MCF 10A (cell line): ENCODE measurements around the gene GLDN. TPM values are rescaled to one million over a fixed set of nuclear protein-coding genes. Genes with fewer than 3 reads are reported as not detected.

ENCODE experiments used
- BruUV-seq: library from RNA; stranded (reverse); fragments of 400-500 nt; replicated peaks from 2 replicates; lab custom pipeline; 2021; lab: Mats Ljungman, UMichigan
- CTCF ChIA-PET: fragments of 300-600 bp; sonication (Branson Sonifier 250); formaldehyde crosslinking; extraction: SDS; loops from one replicate; lab custom pipeline; 2021; ENCODE audit warnings: antibody characterized with exemption, inconsistent platforms; lab: Yijun Ruan, JAX
- POLR2A ChIA-PET: fragments of 300-600, 350-650 bp; sonication (Branson Sonifier 250); formaldehyde crosslinking; extraction: SDS; loops from one replicate; lab custom pipeline; 2020; ENCODE audit warnings: antibody characterized with exemption, inconsistent platforms; lab: Yijun Ruan, JAX
- DNase-seq: peaks from one replicate; pipeline ENCODE4 v3.0.0-alpha.2; 2018; ENCODE audit not compliant: unreplicated experiment
- H3K27ac Mint-ChIP-seq: one replicate; pipeline ENCODE4 v1.8.0; 2022; ENCODE audit warnings: mild to moderate bottlenecking, low read depth, mixed read lengths; ENCODE audit not compliant: unreplicated experiment
- H3K27me3 Mint-ChIP-seq: one replicate; pipeline ENCODE4 v1.8.0; 2022; ENCODE audit warnings: mixed read lengths; ENCODE audit not compliant: insufficient read depth, unreplicated experiment
- H3K36me3 Mint-ChIP-seq: one replicate; pipeline ENCODE4 v1.8.0; 2022; ENCODE audit warnings: mild to moderate bottlenecking, moderate library complexity, mixed read lengths; ENCODE audit not compliant: insufficient read depth, unreplicated experiment
- H3K4me1 Mint-ChIP-seq: one replicate; pipeline ENCODE4 v1.8.0; 2022; ENCODE audit warnings: mixed read lengths; ENCODE audit not compliant: insufficient read depth, unreplicated experiment
- H3K4me3 Mint-ChIP-seq: one replicate; pipeline ENCODE4 v1.8.0; 2022; ENCODE audit warnings: mild to moderate bottlenecking, moderate library complexity, mixed read lengths; ENCODE audit not compliant: unreplicated experiment
- H3K9me3 Mint-ChIP-seq: one replicate; pipeline ENCODE4 v1.8.0; 2022; ENCODE audit warnings: mixed read lengths; ENCODE audit not compliant: unreplicated experiment
- intact Hi-C: fragments of 100-400 bp; cut with micrococcal nuclease; formaldehyde crosslinking; loops from 2 replicates; pipeline ENCODE4 v1.14.1; 2022
- total RNA-seq: library from RNA; stranded (reverse); gene quantifications from 2 replicates; pipeline ENCODE4 v1.2.3, GENCODE V29; 2022
- TF ChIP-seq, protein P1 (sequence below): fragments of 200-600 bp; IDR thresholded peaks from one replicate; pipeline ENCODE4 v1.8.0; 2022; ENCODE audit warnings: antibody characterized with exemption, mild to moderate bottlenecking; ENCODE audit not compliant: unreplicated experiment

Gene GLDN
- total RNA-seq, 1 experiment from 2014 or later = not detected

DNA sequence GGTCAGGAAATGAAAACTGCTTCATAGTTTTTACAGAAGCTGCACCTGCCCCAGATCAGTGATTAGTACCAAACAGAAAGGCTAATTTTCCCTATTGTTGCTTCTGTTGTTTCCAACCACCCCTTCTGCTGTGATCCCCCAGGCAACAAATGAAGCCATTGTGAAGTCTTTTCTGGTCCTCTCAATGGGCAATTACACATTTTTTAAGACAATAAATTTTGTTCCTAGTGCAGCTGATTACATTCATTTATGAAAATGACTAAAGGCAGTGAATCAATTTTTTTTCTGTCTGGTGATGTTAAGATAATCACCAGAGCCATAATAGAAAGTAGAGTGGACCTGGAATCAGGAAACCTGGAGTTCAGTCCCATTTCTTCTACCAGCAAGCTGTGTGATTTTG, 32.7 kb downstream of the GLDN start:
- Mint-ChIP-seq H3K4me3 (no peak overlapping the region), H3K27ac (no peak overlapping the region), H3K27me3 (no peaks in the 10 kb centered on the region), H3K9me3 (no peaks in the 10 kb centered on the region), H3K36me3 (no peaks in the 10 kb centered on the region), H3K4me1 (peaks cover 2% of the 10 kb centered on the region)
- no TSS peak for BruUV-seq
- intact Hi-C loops = no loop called here
- DNase-seq = no peak
- ChIA-PET CTCF (interaction anchor here (0.9 to 9.7 kb wide), 4 partner anchors 11 to 212 kb away, joined by 3 to 195 read pairs (median 32); no protein-coding TSS in a partner anchor), POLR2A (no interaction called here)
- TF ChIP-seq, protein P1, sequence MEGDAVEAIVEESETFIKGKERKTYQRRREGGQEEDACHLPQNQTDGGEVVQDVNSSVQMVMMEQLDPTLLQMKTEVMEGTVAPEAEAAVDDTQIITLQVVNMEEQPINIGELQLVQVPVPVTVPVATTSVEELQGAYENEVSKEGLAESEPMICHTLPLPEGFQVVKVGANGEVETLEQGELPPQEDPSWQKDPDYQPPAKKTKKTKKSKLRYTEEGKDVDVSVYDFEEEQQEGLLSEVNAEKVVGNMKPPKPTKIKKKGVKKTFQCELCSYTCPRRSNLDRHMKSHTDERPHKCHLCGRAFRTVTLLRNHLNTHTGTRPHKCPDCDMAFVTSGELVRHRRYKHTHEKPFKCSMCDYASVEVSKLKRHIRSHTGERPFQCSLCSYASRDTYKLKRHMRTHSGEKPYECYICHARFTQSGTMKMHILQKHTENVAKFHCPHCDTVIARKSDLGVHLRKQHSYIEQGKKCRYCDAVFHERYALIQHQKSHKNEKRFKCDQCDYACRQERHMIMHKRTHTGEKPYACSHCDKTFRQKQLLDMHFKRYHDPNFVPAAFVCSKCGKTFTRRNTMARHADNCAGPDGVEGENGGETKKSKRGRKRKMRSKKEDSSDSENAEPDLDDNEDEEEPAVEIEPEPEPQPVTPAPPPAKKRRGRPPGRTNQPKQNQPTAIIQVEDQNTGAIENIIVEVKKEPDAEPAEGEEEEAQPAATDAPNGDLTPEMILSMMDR = no peak

DNA sequence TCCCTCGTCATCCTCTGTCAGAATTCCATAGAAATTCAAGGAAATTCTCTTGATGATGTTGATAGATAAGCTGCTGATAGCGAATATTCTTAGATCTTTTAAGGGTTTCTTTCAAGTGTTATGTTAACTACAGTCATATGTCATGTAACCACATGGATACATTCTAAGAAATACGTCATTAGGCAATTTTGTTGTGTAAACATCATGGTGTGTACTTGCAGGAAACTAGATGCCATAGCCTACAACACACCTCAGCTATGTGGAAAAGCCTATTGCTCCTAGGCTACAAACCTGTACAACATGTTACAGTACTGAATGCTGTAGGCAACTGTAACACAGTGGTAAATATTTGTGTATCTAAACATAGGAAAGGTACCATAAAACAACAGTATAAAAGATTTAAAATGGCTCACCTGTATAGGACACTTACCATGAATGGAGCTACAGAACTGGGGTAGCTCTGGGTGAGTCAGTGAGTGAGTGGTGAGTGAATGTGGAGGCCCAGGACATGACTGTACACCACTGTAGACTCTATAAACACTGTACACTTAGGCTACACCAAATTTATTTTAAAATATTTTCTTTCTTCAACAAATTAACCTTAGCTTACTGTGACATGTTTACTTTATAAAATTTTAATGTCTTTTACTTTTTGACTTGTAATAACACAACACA, 34.6 kb downstream of the GLDN start:
- Mint-ChIP-seq H3K36me3 (no peaks in the 10 kb centered on the region), H3K27ac (no peak overlapping the region), H3K27me3 (no peaks in the 10 kb centered on the region), H3K9me3 (no peaks in the 10 kb centered on the region), H3K4me1 (peaks cover 3% of the 10 kb centered on the region), H3K4me3 (no peak overlapping the region)
- TF ChIP-seq, protein P1 = no peak
- intact Hi-C loops = no loop called here
- no TSS peak for BruUV-seq
- CTCF ChIA-PET = interaction anchor here (0.6 to 9.7 kb wide), 9 partner anchors 26 to 423 kb away, joined by 3 to 195 read pairs (median 3); no protein-coding TSS in a partner anchor
- DNase-seq = no peak
- POLR2A ChIA-PET = no interaction called here

DNA sequence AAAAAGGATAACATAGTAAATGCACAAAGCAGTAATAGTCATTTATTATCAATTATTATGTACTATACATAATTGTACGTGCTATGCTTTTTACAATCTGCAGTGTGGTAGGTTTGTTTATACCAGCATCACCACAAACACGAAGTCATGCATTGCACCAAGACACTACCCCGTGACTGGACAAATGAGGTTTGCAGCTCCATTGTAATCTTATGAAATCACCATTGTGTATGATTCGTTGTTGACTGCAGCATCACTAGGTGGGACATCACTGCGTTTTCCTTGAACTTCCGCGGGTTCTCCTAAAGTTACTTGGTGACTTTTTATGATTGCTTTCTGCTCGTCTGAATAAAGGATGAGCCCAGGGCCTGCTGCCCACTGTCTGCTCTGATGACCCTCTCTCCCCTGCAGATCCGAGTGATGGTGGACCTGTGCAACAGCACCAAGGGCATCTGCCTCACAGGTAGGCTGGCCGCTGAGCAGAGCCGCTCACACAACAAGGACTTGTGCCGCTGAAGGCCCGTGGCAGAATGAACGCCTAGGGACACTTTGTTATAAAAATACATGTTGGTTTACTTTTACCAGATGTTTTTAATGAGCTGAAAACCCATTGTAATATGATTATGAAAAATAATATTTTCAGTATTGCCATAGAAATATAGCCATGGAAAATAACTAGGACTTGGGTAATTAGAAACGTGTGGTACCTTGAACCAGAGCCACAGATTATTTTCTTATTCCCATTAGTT, 35.8 kb downstream of the GLDN start:
- BruUV-seq = no TSS peak
- H3K27ac Mint-ChIP-seq = no peak overlapping the region
- no peaks in the 10 kb centered on the region for H3K9me3 Mint-ChIP-seq
- no peak overlapping the region for H3K4me3 Mint-ChIP-seq
- intact Hi-C loops = no loop called here
- no peaks in the 10 kb centered on the region for H3K27me3 Mint-ChIP-seq
- TF ChIP-seq, protein P1 = no peak
- no peaks in the 10 kb centered on the region for H3K36me3 Mint-ChIP-seq
- DNase-seq = no peak
- H3K4me1 Mint-ChIP-seq = peaks cover 9% of the 10 kb centered on the region
- POLR2A ChIA-PET = no interaction called here
- CTCF ChIA-PET = interaction anchor here (0.5 to 9.7 kb wide), 8 partner anchors 25 to 424 kb away, joined by 3 to 195 read pairs (median 4); no protein-coding TSS in a partner anchor

DNA sequence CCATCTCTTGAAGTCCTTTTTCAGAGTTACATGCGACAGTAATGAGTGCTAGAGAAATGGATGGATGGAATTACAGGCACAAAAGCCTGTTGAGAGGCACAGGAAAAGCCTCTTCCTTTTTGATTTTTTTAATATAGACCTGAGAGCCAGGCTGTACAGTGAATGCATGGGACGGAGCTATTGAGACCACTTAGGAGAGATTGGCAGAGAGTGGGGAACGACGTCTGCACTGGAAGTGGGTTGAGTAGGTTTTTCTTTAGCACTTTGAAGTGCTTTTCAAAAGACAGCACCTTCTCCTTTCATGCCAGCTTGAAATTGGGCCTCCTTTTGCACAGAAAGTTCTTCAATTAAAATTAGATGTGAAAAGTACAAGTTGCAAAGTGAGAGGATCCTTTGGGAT, 37.0 kb downstream of the GLDN start:
- Mint-ChIP-seq H3K4me3 (no peak overlapping the region), H3K4me1 (peaks cover 13% of the 10 kb centered on the region), H3K9me3 (no peaks in the 10 kb centered on the region), H3K27ac (no peak overlapping the region), H3K36me3 (no peaks in the 10 kb centered on the region), H3K27me3 (no peaks in the 10 kb centered on the region)
- POLR2A ChIA-PET = interaction anchor here (1.0 kb wide), 1 partner anchor 13 kb away, joined by 3 read pairs; no protein-coding TSS in a partner anchor
- TF ChIP-seq, protein P1 = no peak
- intact Hi-C loops = no loop called here
- CTCF ChIA-PET = interaction anchor here (0.6 to 9.7 kb wide), 9 partner anchors 19 to 245 kb away, joined by 3 to 195 read pairs (median 3); no protein-coding TSS in a partner anchor
- no peak for DNase-seq
- BruUV-seq = no TSS peak
